ENCODE measurements around the gene TRIP10. TPM values are rescaled to one million over a fixed set of nuclear protein-coding genes. Genes with fewer than 3 reads are reported as not detected.
"Not testable (repeated sequence)": the region's sequence is repeated elsewhere in the genome, so short reads cannot be mapped to it uniquely, and the experiment has no call there.

Gene TRIP10
- total RNA-seq, 1 donor from 2014 or later = 3.0 TPM

GRCh38 chr19:6743714-6744380 is 4.4 kb downstream of the TRIP10 start:
- DNase-seq = no peak

GRCh38 chr19:6744381-6745301 is 5.2 kb downstream of the TRIP10 start:
- DNase-seq = peak; percentile 47

DNA sequence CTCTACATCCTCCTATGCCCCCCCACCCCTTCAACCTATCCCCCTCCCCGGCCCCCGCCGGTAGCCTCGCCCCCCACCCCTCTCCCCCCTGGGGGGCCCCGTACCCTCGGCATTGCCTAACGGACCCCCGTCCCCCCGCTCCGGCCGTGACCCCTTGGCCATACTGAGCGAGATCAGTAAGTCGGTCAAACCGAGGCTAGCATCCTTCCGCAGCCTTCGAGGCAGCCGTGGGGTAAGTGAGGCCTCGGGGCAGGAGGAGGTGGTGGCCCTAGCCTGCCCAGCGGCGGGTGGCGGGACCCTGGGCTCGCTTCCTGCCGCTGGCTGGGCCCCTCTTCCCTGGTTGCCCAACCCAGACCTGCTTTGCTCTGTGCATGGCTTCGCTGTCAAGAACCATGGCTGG is 6.5 kb downstream of the TRIP10 start:
- DNase-seq = no peak

DNA sequence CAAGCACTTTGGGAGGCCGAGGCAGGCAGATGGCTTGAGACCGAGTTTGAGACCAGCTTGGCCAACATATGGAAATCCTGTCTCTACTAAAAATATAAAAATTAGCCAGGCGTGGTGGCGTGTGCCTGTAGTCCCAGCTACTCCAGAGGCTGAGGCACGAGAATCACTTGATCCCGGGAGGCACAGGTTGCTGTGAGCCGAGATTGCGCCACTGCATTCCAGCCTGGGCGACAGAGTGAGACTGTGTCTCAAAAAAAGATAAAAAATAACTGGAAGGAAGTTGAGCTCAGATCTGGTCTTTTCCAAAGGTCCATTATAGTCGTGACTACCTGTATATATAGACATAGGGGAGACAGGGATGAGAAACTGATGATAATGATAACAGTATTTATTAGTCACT is 9.1 kb downstream of the TRIP10 start:
- DNase-seq = not testable (repeated sequence)

- DNase-seq = no peak
Measured at GRCh38 chr19:6750062-6750461, 10.6 kb downstream of the TRIP10 start.

- DNase-seq = no peak
Measured at GRCh38 chr19:6751189-6751588, 11.7 kb downstream of the TRIP10 start.

- no peak for DNase-seq
Measured at GRCh38 chr19:6752256-6753177, 13.0 kb downstream of the TRIP10 start.

DNA sequence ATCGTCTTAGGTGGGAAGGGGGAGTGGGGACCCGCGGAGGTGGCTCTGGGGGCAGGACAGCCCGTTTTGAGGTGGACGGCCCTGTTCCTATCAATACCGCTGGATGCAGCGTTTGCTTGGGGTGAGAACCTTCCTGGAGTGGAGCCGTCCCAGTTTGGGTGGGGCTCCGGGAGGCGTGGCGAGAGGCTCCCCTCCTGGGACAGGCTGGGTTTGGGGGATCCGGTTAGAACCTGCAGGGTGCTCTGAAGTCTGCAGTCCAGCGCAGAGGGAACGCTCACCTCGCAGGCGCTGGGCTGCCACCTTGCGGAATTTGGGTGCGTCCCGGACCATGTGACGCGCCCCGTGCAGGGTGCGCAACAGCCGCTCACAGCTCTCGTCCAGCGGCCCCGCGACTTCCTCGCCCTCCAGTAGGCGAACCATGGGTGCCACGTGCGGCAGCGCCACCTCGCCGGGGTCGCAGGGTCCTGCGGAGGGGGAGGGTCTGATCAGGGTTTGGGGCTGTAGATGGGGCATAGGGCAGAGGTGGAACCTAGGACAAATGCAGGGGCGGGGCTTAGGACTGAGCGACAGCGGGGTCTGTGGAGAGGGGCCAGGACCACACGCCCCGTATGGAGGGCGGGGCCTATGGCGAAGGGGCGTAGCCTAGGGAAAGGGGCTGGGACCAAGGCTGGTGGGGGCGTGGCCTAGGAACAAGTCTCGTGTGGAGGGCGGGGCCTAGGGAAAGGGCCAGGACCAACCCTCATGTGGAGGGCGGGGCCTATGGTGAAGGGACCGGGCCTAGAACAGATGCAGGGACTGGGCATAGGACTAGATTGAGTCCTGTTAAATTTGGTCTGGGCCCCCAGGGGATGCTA is 13.9 kb downstream of the TRIP10 start:
- no peak for DNase-seq

DNA sequence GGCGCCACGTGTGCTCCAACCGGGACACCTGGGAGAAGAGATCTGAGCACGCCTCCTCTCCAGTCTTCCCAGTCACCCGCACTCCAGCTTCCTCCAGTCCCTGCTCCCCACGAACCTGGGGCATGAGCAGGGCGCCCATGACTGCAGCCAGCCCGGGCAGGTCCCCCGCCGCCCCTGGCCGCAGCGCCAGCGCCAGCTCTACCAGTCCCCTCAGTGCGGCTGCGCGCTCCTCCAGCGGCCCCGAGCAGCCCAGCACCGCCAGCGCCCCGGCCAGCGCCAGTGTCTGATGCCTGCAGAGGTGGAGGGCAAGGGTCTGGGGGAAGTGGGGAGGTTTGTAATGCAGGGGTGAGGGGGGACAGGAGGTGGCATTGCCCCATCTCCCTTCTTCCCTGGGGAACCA is 14.7 kb downstream of the TRIP10 start:
- DNase-seq = no peak

DNA sequence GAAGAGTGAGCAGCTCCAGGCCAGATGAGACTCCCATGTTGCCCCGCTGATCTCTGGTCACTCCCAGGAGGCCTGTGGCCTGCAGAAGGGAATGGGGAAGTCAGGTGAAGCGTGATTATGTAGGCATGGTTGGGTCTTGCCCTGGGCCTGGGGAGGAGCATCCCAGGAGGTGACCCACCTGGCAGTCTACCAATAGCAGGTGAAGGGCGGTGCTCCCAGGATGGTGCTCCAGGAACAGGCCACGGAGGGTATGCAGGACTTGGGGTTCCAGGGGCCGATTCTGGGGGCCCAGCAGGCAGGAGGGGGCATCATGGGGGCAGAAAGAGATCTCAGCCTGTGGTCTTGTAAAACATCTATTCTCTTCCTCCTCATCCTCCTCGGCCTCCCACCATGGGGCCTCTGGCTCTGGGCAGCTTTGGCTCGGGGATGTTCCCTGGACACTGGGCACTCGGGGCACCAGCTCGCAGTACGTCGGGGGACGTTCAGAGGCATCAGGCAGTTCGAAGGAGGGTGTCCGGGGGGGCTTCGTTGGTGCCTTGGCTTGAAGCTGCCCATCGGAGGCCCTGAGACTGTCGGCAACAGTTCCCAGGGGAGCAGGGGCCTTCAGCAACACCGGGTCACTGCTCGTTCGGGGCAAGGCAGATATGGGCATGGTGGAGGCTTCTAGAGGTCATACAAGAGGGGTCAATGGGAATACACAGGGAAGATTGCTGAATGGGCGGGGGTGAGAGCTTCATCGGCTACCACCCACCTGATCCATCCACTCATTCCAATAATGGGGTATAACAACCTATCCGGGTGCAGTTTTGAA is 15.4 kb downstream of the TRIP10 start:
- DNase-seq = no peak

GRCh38 chr19:6760606-6761005 is 21.1 kb downstream of the TRIP10 start:
- DNase-seq = no peak

- no peak for DNase-seq
Measured at GRCh38 chr19:6761053-6761676, 21.7 kb downstream of the TRIP10 start.

DNA sequence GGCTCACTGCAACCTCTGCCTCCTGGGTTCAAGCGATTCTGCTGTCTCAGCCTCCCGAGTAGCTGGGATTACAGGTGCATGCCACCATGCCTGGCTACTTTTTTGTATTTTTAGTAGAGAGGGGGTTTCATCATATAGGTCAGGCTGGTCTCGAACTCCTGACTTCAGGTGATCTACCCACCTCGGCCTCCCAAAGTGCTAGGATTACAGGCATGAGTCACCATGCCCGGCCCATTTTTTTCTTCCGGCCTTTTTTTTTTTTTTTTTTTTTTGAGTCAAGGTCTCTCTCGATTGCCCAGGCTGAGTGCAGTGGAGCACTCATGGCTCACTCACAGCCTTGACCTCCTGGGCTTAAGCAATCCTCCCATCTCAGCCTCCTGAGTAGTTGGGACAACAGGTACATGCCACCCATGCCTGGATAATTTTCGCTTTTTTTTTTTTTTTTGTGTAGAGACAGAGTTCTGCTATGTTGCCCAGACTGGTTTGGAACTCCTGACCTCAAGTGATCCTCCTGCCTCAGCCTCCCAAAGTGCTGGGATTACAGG is 22.8 kb downstream of the TRIP10 start:
- not testable (repeated sequence) for DNase-seq

GRCh38 chr19:6765738-6766356 is 26.4 kb downstream of the TRIP10 start:
- DNase-seq = no peak

DNA sequence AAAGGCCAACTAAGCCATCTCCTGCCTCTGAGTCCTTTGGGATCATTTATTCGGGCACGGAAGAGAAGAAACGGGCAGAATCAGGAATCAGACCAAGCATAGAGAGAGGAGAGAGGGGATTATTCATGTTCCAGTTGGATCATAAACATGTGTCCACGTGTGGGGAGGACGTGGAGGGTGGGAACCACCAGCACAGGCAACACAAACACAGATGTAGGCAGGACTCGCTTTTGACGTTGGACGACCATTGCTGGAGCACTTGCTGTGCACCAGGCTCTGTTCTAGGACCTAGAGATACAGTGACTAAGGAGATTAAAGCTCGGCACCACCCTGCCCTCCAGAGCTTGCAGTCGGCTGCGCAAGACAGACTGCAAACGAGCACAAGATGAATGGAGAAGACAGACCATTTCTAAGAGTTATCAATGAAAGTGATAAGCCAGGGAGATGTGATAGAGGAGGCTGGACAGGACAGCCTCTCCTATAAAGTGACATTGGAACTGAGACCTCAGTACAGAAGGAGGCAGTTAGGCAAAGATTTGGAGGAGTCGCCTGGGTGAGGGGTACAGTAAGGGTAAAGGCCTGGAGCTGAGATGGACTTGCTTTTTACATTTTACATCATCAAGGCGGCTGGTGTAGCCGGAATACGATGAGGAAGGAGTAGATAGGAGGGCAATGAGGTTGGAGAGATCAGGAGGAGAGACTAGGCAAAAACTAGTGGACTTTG is 27.0 kb downstream of the TRIP10 start:
- no peak for DNase-seq

DNA sequence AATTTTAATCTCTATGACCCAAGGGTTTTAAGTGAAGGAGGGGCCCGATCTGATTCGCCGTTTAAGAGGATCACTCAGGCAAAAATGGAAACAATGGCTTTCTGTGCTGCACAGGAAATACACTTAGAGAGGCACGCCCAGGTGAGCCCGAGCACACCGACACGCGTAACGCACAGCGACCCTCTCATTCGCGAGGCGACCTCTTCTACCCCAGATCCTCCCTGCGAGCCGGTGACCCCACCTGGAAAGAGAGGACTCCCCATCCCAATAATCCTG is 27.5 kb downstream of the TRIP10 start:
- no peak for DNase-seq

- DNase-seq = no peak
Measured at GRCh38 chr19:6767357-6768235, 28.1 kb downstream of the TRIP10 start, which contains the start of gene SH2D3A. Gene SH2D3A (minus strand): TSS chr19:6767435. CDS start chr19:6763748, 3,687 bp downstream.
